Left renal pelvis (tissue), 4 donors: Measurements from ENCODE around the gene PEMT. TPM values are rescaled to one million over a fixed set of nuclear protein-coding genes. Genes with fewer than 3 reads are reported as not detected.

Experiments
- DNase-seq, 4 donors: peaks; one replicate each; pipeline ENCODE4 v3.0.0-alpha.2; 2013; ENCODE audit warnings: low read depth in 4 of 4, low spot score in 3 of 4
- polyA plus RNA-seq, 4 donors: library from polyadenylated mRNA; unstranded; fragments of 120-200 nt; gene quantifications; one replicate each; pipeline ENCODE4 v1.2.1, GENCODE V29; 2013; ENCODE audit not compliant: insufficient read length in 4 of 4

The PEMT gene
- polyA plus RNA-seq, 4 donors, result 22.8 to 31.7 (median 27.1) TPM

- no peak for DNase-seq
These were observed 19.3 kb downstream of the PEMT start for GRCh38 chr17:17572010-17572785.

GRCh38 chr17:17570798-17571716, 20.5 kb downstream of the PEMT start:
- no peak for DNase-seq

GRCh38 chr17:17570140-17570797, 21.2 kb downstream of the PEMT start:
- no peak for DNase-seq

GRCh38 chr17:17569691-17570090, 21.8 kb downstream of the PEMT start:
- no peak for DNase-seq

GRCh38 chr17:17568772-17569195, 22.7 kb downstream of the PEMT start:
- no peak for DNase-seq

- no peak for DNase-seq
These were observed 23.9 kb downstream of the PEMT start for GRCh38 chr17:17567631-17568030.

GRCh38 chr17:17566896-17567513, 24.5 kb downstream of the PEMT start:
- no peak for DNase-seq

- DNase-seq, result no peak
These were observed 25.8 kb downstream of the PEMT start for GRCh38 chr17:17565471-17566339.

GRCh38 chr17:17564896-17565295, 26.6 kb downstream of the PEMT start:
- DNase-seq, result no peak

GRCh38 chr17:17564323-17564722, 27.2 kb downstream of the PEMT start:
- no peak for DNase-seq

- DNase-seq, result no peak
These were observed 28.0 kb downstream of the PEMT start for GRCh38 chr17:17563530-17563929.

GRCh38 chr17:17562146-17562511, 29.4 kb downstream of the PEMT start:
- no peak for DNase-seq

- peak in 1 of 4 donors; percentile 51 for DNase-seq
These were observed 29.9 kb downstream of the PEMT start for GRCh38 chr17:17561408-17562145.

- DNase-seq, result no peak
These were observed 30.5 kb downstream of the PEMT start for GRCh38 chr17:17560975-17561374.

- DNase-seq, result no peak
These were observed 31.3 kb downstream of the PEMT start for GRCh38 chr17:17560167-17560566.

- DNase-seq, result no peak
These were observed 32.3 kb downstream of the PEMT start for GRCh38 chr17:17559164-17559563.

GRCh38 chr17:17558431-17558830, 33.1 kb downstream of the PEMT start:
- no peak for DNase-seq

GRCh38 chr17:17557796-17558195, 33.7 kb downstream of the PEMT start:
- DNase-seq, result no peak

- DNase-seq, result no peak
These were observed 34.8 kb downstream of the PEMT start for GRCh38 chr17:17556671-17557070.
